Stimulated activated CD8-positive, alpha-beta memory T cell treated with anti-CD3 and anti-CD28 coated beads, Interleukin-7, amount 100 ng/mL, for 48 hours (primary cell): ENCODE results near the gene ETS2.

Source experiments
- DNase-seq, 2 donors: peaks; one replicate each; pipeline ENCODE4 v3.0.0-alpha.2; 2020; ENCODE audit warnings: low read depth in 1 of 2; ENCODE audit errors: extremely low read depth in 1 of 2

The ETS2 gene

GRCh38 chr21:38858026-38858811 is 52.5 kb downstream of the ETS2 start:
- no peak for DNase-seq

- no peak for DNase-seq
These were observed 53.1 kb downstream of the ETS2 start for GRCh38 chr21:38858812-38859205.

GRCh38 chr21:38859852-38860251 is 54.1 kb downstream of the ETS2 start:
- no peak for DNase-seq

- no peak for DNase-seq
These were observed 55.3 kb downstream of the ETS2 start for GRCh38 chr21:38861056-38861455.

GRCh38 chr21:38861989-38862683 is 56.4 kb downstream of the ETS2 start:
- no peak for DNase-seq

- no peak for DNase-seq
These were observed 57.6 kb downstream of the ETS2 start for GRCh38 chr21:38863291-38863690.

GRCh38 chr21:38863843-38864363 is 58.2 kb downstream of the ETS2 start:
- no peak for DNase-seq

- no peak for DNase-seq
These were observed 59.2 kb downstream of the ETS2 start for GRCh38 chr21:38864964-38865363.

GRCh38 chr21:38869196-38869595 is 63.5 kb downstream of the ETS2 start:
- DNase-seq: no peak

- DNase-seq: no peak
These were observed 64.2 kb downstream of the ETS2 start for GRCh38 chr21:38869946-38870345.
